Left lung (tissue), 10 donors: Measurements from ENCODE around the gene PPFIA1. TPM values are rescaled to one million over a fixed set of nuclear protein-coding genes. Genes with fewer than 3 reads are reported as not detected.

Source experiments
- ATAC-seq: fragments of 200-7000 bp; cut with Tn5 transposase; one replicate; pipeline ENCODE4 v1.9.1; 2020; ENCODE audit warnings: moderate library complexity
- DNase-seq, 4 donors: peaks; one replicate each; pipeline ENCODE4 v3.0.0-alpha.2; 2013 to 2020
- H3K27ac ChIP-seq, 2 donors: fragments of 200-600 bp; sonication (generic) in 1 of 2; one replicate each; pipeline versions ENCODE4 v1.5.0 to v1.8.0; 2020 to 2021
- H3K27me3 ChIP-seq, 2 donors: fragments of 200-600 bp; sonication (generic) in 1 of 2; one replicate each; pipeline versions ENCODE4 v1.5.0 to v1.8.0; 2020 to 2021
- H3K36me3 ChIP-seq, 2 donors: fragments of 200-600 bp; sonication (generic) in 1 of 2; one replicate each; pipeline versions ENCODE4 v1.5.0 to v1.8.0; 2020 to 2021
- H3K4me1 ChIP-seq, 2 donors: fragments of 200-600 bp; one replicate each; pipeline ENCODE4 v1.8.0; 2021
- H3K4me3 ChIP-seq, 2 donors: fragments of 200-600 bp; sonication (generic) in 1 of 2; one replicate each; pipeline versions ENCODE4 v1.5.0 to v1.8.0; 2020 to 2021; ENCODE audit warnings: mild to moderate bottlenecking in 1 of 2
- H3K9me3 ChIP-seq, 2 donors: fragments of 200-600 bp; sonication (generic) in 1 of 2; one replicate each; pipeline versions ENCODE4 v1.5.0 to v1.8.0; 2020 to 2021
- intact Hi-C, 2 donors: fragments of 100-400 bp; cut with DNase I; formaldehyde crosslinking; loops; one replicate each; pipeline versions ENCODE4 v1.11.2 to v1.14.2; 2022
- polyA plus RNA-seq, 6 donors: library from polyadenylated mRNA; unstranded; fragments of 120-200 nt; gene quantifications; one replicate each; pipeline ENCODE4 v1.2.1, GENCODE V29; 2013; ENCODE audit not compliant: insufficient read length in 6 of 6
- total RNA-seq, 2 donors: library from RNA; stranded (reverse); fragmentation: NEBNext Ultra II Directional; extraction: Animal tissue kit (Norgen Biotek cat#: 25700); gene quantifications; one replicate each; pipeline ENCODE4 v1.2.1, GENCODE V29; 2021
- TF ChIP-seq, protein P1 (sequence below), 2 donors: fragments of 200-600 bp; sonication (generic) in 1 of 2; IDR thresholded peaks; one replicate each; pipeline versions ENCODE4 v1.5.0 to v1.8.0; 2021; ENCODE audit warnings: antibody characterized with exemption in 2 of 2
- donor health status: DM: no; HTN: yes; CAD: no.
- donor health status: DM: no; HTN: no; CAD: no.

The PPFIA1 gene
- total and polyA plus RNA-seq, 8 donors: 45.9 to 66.0 (median 51.3) TPM

DNA sequence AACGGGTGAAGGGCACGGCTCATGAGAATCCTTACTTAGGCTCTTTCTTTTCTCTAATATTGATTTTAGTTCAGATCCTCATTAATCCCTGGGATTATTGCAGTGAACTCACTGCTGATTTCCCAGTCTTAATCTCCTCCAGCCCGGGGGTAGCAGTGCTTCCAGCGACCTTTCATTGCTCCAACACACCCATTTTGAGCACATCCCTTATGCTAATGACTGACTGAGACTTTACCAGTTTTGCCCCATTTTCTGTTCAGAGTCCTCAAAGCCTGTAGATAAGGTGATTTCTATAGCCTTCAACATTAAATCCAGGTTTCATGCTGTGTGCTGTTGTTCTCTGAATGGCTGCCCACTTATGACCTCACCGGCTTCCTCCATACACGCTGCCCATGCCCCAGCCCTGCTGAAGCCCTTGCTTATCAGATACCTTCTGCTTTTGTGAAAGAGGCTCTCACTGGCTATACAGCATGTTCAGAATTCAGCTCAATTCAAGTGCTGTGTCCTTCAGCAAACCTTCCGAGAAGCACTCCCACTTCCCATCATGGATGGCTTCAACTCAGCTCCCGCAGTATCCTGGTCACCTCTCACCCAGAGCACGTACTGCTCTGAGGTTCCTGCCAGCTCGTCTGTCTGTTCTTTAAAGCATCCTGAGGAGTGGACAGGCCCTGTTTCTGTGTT lies 49.0 kb downstream of the PPFIA1 start:
- Histone ChIP-seq H3K4me1 (peaks cover 3 to 57% of the 10 kb centered on the region in 2 donors), H3K36me3 (peaks cover 0 to 34% of the 10 kb centered on the region in 2 donors), H3K4me3 (no peak overlapping the region), H3K27me3 (no peaks in the 10 kb centered on the region), H3K9me3 (no peaks in the 10 kb centered on the region), H3K27ac (no peak overlapping the region)
- TF ChIP-seq, protein P1, sequence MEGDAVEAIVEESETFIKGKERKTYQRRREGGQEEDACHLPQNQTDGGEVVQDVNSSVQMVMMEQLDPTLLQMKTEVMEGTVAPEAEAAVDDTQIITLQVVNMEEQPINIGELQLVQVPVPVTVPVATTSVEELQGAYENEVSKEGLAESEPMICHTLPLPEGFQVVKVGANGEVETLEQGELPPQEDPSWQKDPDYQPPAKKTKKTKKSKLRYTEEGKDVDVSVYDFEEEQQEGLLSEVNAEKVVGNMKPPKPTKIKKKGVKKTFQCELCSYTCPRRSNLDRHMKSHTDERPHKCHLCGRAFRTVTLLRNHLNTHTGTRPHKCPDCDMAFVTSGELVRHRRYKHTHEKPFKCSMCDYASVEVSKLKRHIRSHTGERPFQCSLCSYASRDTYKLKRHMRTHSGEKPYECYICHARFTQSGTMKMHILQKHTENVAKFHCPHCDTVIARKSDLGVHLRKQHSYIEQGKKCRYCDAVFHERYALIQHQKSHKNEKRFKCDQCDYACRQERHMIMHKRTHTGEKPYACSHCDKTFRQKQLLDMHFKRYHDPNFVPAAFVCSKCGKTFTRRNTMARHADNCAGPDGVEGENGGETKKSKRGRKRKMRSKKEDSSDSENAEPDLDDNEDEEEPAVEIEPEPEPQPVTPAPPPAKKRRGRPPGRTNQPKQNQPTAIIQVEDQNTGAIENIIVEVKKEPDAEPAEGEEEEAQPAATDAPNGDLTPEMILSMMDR (IDR thresholded peaks at IDR 0.05): no peak
- DNase-seq (peak in 1 of 4 donors; percentile 21), ATAC-seq (peak; percentile 52)
- intact Hi-C loops: no loop called here

DNA sequence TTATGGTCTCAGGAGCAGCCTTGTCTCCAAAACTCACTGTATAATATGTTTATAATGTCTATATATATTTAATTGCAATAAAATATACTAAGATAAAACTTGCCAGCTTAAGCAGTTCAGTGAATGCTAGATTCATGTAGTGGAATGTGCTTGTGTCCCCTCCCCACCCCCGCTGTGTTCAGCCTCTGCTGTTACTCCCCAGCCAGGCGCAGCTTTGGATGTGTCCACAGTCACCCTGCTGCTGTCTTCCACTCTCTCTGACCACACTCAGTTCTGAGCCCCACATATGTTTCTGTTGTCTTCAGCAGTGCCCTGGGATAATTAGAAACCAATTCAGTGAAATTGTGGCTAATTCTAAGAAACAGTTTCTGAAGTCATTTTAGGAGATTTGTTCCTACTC lies 52.2 kb downstream of the PPFIA1 start:
- Histone ChIP-seq H3K4me3 (no peak overlapping the region), H3K9me3 (no peaks in the 10 kb centered on the region), H3K36me3 (peaks cover 0 to 53% of the 10 kb centered on the region in 2 donors), H3K27me3 (no peaks in the 10 kb centered on the region), H3K4me1 (peaks cover 14 to 66% of the 10 kb centered on the region in 2 donors), H3K27ac (peak overlapping the region; percentile 54 to 91)
- intact Hi-C loops: no loop called here
- TF ChIP-seq, protein P1 (IDR thresholded peaks at IDR 0.05): no peak
- ATAC-seq (no peak), DNase-seq (peak in 2 of 4 donors; percentile 60 to 82)

DNA sequence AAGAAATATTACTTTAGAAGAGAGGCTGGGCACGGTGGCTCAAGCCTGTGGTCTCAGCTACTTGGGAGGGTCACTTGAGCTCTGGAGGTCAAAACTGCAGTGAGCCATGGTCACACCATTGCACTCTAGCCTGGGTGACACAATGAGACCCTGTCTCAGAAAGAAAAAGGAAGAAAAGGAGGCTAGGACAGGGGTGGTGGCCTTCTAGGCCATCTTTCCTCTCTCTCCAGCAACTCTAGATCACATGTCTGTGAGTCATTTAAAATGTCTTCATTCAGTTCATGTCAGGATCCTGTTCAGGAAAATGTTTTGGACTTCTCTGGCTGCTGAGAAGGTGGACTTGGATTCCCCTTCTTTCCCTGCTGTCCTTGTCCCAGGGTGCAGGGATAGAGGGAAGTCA lies 53.3 kb downstream of the PPFIA1 start:
- intact Hi-C loops: no loop called here
- no peaks in the 10 kb centered on the region for H3K9me3 ChIP-seq
- ATAC-seq: peak; percentile 21
- H3K4me1 ChIP-seq: peaks cover 14 to 64% of the 10 kb centered on the region in 2 donors
- TF ChIP-seq, protein P1 (IDR thresholded peaks at IDR 0.05): no peak
- H3K4me3 ChIP-seq: no peak overlapping the region
- H3K27ac ChIP-seq: peak overlapping the region; percentile 54 to 91
- peaks cover 0 to 64% of the 10 kb centered on the region in 2 donors for H3K36me3 ChIP-seq
- DNase-seq: no peak
- no peaks in the 10 kb centered on the region for H3K27me3 ChIP-seq

DNA sequence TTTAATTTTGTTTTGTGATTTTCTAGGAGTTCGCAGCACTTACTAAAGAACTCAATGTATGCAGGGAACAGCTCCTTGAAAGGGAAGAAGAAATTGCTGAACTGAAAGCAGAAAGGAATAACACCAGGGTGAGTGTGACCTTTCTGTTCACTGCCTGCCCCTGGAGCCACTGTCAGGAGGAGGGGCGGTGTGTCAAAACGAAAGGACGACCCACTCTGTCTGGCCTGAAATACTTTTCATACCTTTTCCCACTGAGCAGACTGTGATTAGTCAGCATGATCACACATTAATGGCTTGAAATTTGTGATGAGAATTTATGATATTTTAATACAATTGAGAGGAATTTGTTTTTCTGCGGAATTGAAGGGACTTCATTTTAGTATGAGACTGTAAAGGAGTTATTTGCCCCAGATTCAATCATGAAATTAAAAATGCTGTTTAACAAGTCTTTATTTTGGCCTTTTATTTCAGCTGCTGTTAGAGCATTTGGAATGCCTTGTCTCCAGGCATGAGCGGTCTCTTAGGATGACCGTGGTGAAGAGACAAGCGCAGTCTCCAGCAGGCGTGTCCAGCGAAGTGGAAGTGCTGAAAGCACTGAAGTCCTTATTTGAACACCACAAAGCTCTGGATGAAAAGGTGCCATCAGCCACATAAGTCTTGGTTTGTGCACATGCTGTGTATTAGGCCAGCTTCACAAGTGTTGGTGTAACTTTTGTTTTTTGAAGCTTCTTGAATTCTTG lies 54.1 kb downstream of the PPFIA1 start:
- no peak overlapping the region for H3K4me3 ChIP-seq
- no peaks in the 10 kb centered on the region for H3K9me3 ChIP-seq
- no peaks in the 10 kb centered on the region for H3K27me3 ChIP-seq
- ATAC-seq (no peak), DNase-seq (no peak)
- peaks cover 14 to 64% of the 10 kb centered on the region in 2 donors for H3K4me1 ChIP-seq
- intact Hi-C loops: no loop called here
- TF ChIP-seq, protein P1 (IDR thresholded peaks at IDR 0.05): no peak
- peak overlapping the region; percentile 9 to 91 for H3K27ac ChIP-seq
- H3K36me3 ChIP-seq: peaks cover 0 to 66% of the 10 kb centered on the region in 2 donors

DNA sequence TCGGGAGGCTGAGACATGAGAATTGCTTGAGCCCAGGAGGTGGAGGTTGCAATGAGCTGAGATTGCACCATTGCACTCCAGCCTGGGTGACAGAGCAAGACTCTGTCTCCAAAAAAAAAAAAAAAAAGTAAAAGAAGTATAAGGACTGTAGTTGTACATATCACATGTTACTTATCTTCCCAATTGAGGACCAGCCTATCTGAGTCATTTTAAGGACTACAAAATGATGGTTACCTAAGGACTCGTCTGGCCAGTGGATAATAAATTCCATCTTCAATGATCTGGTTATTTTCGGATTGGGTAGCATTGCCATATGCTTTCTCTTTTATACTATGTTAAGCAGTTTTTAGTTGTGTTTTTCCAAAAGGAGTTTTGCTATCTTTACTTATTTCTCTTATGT lies 55.3 kb downstream of the PPFIA1 start:
- Histone ChIP-seq H3K9me3 (no peaks in the 10 kb centered on the region), H3K4me3 (no peak overlapping the region), H3K36me3 (peaks cover 0 to 66% of the 10 kb centered on the region in 2 donors), H3K4me1 (peaks cover 14 to 59% of the 10 kb centered on the region in 2 donors), H3K27me3 (no peaks in the 10 kb centered on the region), H3K27ac (peak overlapping the region; percentile 82 to 91)
- intact Hi-C loops: no loop called here
- TF ChIP-seq, protein P1 (IDR thresholded peaks at IDR 0.05): no peak
- DNase-seq (no peak), ATAC-seq (peak; percentile 48)
